Adipocyte (in vitro differentiated cells): ENCODE results near the gene MAPKAPK3.

Source experiments
- DNase-seq: peaks from one replicate; pipeline ENCODE4 v3.0.0-alpha.2; 2015; ENCODE audit warnings: low read depth
- H3K27me3 ChIP-seq: replicated peaks from 2 replicates; pipeline ENCODE4 v1.7.0; 2013; ENCODE audit warnings: mild to moderate bottlenecking, low read length, moderate library complexity; ENCODE audit not compliant: control insufficient read depth, insufficient read depth
- H3K36me3 ChIP-seq: 2 replicates; pipeline ENCODE4 v1.7.0; 2013; ENCODE audit warnings: low read length, mild to moderate bottlenecking, moderate library complexity; ENCODE audit not compliant: control insufficient read depth, insufficient read depth, severe bottlenecking
- H3K4me1 ChIP-seq: 2 replicates; pipeline ENCODE4 v1.7.0; 2013; ENCODE audit warnings: mild to moderate bottlenecking, low read length, moderate library complexity; ENCODE audit not compliant: control insufficient read depth, insufficient read depth
- H3K4me3 ChIP-seq: 2 replicates; pipeline ENCODE4 v1.7.0; 2013; ENCODE audit warnings: mild to moderate bottlenecking, low read length, moderate library complexity
- H3K9ac ChIP-seq: 2 replicates; pipeline ENCODE4 v1.7.0; 2013; ENCODE audit warnings: mild to moderate bottlenecking, low read length, moderate library complexity
- H3K9me3 ChIP-seq: 2 replicates; pipeline ENCODE4 v1.7.0; 2013; ENCODE audit warnings: mild to moderate bottlenecking, low read length, moderate library complexity; ENCODE audit not compliant: control insufficient read depth

MAPKAPK3 gene

DNA sequence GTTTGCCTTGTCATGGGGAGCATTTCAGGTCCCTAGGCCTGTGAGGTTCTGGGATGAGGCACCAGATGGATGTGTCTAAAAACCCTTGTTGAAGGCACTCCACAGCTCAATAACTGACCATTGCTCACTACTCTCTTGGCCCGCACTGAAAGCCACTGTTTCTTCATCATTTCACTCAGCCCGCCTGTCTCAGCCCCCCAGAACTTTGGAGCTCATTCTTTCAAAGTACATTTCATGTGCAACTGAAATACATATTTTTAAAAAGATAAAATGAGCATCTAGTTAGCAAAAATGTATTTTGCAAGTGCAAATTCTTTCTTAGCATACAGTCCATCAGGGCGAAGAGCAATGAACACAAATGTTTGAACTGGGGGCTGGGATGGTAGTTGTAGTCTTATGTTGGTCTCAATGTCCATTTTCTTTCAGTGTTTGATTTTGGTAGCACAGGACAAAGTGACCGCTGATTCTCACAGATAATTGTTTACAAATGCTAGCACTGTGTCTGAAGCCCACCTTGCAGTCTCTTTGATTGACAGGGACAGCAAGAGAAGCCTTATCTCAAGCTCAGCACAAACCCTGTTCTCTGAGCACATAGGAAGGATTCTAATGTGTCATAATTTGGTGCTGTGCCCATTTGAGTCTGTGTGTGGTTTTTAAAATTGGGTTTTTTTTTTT is 28.1 kb upstream of the MAPKAPK3 start:
- DNase-seq = no peak

DNA sequence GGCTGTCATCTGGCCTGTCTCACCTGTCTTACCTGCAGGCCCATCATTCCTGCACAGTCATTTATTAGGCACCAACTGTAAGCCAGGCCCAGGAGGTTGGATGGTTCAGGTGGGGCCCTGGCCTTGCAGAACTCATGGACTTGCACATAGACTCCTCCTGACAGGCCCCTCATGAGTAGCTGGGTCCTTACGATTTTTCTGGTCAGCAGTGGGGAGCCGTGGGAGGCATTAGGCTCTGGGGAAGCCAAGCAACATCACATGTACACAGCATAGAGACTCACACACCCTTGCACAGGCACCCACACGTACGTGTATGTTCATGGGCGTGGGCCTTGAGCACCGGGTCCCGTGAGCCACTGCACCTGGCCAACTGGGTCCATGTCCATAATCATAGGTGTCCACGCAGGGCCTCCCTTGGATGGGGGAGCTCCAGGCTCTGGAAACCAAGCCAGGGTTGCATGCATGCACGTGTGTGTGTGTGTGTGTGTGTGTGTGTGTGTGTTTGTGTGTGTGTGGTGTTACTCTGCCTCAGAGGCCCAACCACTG is 25.7 kb upstream of the MAPKAPK3 start:
- Histone ChIP-seq H3K9me3 (no peaks in the 10 kb centered on the region), H3K36me3 (no peaks in the 10 kb centered on the region), H3K4me3 (no peak overlapping the region)

More for the DNA sequence above, 28.1 kb upstream of the MAPKAPK3 start:
- H3K27me3 ChIP-seq = no peaks in the 10 kb centered on the region
- no peaks in the 10 kb centered on the region for H3K9me3 ChIP-seq
- H3K36me3 ChIP-seq = no peaks in the 10 kb centered on the region
- H3K4me1 ChIP-seq = peaks cover 62% of the 10 kb centered on the region
- no peak overlapping the region for H3K4me3 ChIP-seq
- no peak overlapping the region for H3K9ac ChIP-seq

DNA sequence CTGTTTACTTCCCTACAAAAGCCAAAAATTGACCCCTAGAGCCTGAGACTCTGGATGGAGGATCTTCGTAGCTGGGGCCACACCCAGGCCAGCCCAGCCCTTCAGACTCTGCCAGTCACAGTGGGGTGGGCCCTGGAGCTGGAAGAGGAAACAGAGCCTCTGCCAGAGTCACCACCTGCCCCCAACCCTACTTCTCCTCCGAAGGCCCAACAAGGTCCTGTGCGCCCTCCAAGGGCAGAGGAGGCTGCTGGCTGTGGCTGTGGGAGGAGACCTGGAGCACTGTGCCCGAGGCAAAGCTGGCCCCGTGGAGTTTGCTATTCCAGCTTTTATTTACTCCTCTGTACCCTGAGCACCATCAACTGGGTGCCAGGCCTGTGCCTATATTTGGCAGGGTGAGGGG is 24.4 kb upstream of the MAPKAPK3 start:
- H3K4me1 ChIP-seq = peaks cover 41% of the 10 kb centered on the region
- no peaks in the 10 kb centered on the region for H3K27me3 ChIP-seq
- no peaks in the 10 kb centered on the region for H3K9me3 ChIP-seq
- no peak overlapping the region for H3K4me3 ChIP-seq
- H3K9ac ChIP-seq = no peak overlapping the region
- no peak for DNase-seq
- H3K36me3 ChIP-seq = no peaks in the 10 kb centered on the region

More for the DNA sequence above, 25.7 kb upstream of the MAPKAPK3 start:
- H3K9ac ChIP-seq = no peak overlapping the region
- H3K27me3 ChIP-seq = no peaks in the 10 kb centered on the region
- no peak for DNase-seq
- peaks cover 49% of the 10 kb centered on the region for H3K4me1 ChIP-seq

DNA sequence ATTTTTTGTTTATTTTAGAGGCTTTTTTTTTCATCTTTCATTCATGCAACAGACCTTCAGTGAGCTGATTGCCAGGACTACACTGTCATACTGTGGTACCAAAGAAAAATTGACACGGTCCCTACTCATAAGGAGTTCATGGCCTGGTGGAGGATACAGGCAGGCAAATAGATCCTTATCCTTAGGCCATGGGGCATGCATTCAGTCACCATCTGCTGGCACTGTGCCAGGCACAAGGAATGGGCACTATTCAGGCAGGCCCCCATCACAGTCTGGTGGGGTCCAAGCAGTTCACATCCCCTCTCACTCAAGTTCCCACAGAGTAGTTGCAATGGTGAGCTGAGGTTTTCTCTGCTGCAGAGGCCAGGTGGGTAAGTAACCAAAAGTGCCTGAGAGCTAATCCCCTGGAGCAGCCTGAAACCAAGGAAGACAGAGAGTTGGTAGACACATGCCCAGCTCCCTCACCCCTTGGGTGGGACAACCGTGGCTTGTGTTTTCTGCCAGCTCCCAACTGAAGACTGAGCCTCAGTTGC is 22.6 kb upstream of the MAPKAPK3 start:
- Histone ChIP-seq H3K9ac (no peak overlapping the region), H3K36me3 (no peaks in the 10 kb centered on the region), H3K4me3 (no peak overlapping the region), H3K27me3 (no peaks in the 10 kb centered on the region), H3K9me3 (no peaks in the 10 kb centered on the region), H3K4me1 (peaks cover 24% of the 10 kb centered on the region)
- DNase-seq = no peak

DNA sequence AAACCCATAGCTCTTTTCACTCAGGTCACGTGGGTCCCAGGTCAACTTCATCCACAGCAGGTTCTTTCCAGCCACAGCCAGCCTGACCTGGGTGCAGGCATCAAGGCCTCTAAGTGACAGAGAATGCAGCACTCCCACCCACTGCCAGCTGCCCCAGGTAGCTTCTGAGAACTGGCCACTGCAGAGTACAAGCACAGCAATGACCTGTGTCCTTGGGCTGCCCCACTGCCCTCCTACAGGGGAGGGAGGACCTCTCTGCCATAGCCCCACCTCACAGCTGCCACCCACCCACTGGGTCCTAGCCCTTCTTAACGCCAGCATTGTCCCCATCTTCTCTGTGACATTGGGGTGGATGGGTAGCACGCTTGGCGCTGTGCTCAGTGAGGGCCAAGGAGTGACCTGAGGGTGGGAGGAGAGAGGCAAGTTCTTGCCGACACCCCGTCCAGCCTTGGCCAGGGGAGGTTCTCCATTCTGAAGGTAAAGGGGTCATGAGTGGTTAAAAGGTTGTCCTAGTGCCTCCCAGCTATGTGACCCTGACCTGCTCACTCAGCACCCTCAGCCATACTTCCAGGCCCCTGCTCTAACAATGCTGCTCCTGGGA is 17.7 kb upstream of the MAPKAPK3 start:
- peaks cover 30% of the 10 kb centered on the region for H3K4me1 ChIP-seq
- H3K4me3 ChIP-seq = no peak overlapping the region
- no peak for DNase-seq
- no peaks in the 10 kb centered on the region for H3K27me3 ChIP-seq
- no peaks in the 10 kb centered on the region for H3K9me3 ChIP-seq
- H3K9ac ChIP-seq = no peak overlapping the region
- no peaks in the 10 kb centered on the region for H3K36me3 ChIP-seq

DNA sequence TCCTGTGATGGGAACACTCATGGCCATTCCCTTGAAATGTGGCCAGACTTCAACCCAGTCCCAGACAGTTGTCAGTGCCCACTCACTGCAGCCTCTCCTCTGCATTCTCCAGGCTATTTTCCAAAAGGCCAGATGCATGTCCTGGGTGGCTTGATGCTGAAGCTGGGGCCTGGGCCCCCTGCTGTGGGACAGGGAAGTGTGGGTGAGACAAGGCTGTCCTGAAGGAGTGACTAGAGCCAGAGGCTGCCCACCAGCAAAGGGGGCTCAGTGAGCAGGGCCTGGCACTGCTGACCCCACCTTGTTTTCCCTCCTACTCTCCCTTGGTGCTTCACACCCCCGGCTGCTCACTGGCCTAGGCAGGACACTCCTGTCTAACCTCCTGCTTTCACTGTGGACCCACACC is 17.2 kb upstream of the MAPKAPK3 start:
- peaks cover 30% of the 10 kb centered on the region for H3K4me1 ChIP-seq
- H3K9ac ChIP-seq = peak overlapping the region; percentile 16
- DNase-seq = no peak
- no peak overlapping the region for H3K4me3 ChIP-seq
- no peaks in the 10 kb centered on the region for H3K27me3 ChIP-seq
- H3K36me3 ChIP-seq = peaks cover under 1% of the 10 kb centered on the region
- no peaks in the 10 kb centered on the region for H3K9me3 ChIP-seq

DNA sequence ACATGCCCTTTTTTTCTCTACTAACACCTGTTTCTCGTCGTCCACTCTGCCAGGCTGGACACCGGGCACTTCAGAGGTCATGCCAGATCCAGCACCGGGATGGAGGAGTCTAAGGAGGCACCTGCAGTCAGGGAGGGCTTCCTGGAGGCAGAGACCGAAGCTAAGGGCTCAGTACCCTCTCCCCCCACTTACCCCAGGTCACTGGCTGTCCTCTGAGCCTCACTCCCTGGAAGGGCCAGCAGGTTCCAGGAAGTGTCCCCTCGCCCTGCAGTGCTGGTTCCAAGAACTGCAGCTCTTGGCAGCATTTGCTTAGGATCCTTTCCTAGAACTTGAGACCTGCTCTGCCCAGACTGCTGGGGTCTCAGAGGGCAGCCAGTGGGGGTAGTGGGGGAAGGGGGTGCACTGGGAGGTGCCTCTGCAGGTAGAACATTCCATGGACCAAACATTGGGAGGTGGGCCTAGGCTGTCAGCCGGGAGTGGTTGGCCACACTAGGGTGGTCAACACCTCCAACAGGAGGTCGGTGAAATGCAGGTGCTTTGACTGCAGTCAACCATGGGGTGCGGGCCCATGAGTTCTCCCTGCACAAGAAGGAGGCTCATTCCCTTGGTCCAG is 16.7 kb upstream of the MAPKAPK3 start:
- Histone ChIP-seq H3K36me3 (peaks cover 4% of the 10 kb centered on the region), H3K4me3 (no peak overlapping the region), H3K9me3 (no peaks in the 10 kb centered on the region), H3K4me1 (peaks cover 30% of the 10 kb centered on the region), H3K27me3 (no peaks in the 10 kb centered on the region), H3K9ac (peak overlapping the region; percentile 16)
- DNase-seq = no peak

DNA sequence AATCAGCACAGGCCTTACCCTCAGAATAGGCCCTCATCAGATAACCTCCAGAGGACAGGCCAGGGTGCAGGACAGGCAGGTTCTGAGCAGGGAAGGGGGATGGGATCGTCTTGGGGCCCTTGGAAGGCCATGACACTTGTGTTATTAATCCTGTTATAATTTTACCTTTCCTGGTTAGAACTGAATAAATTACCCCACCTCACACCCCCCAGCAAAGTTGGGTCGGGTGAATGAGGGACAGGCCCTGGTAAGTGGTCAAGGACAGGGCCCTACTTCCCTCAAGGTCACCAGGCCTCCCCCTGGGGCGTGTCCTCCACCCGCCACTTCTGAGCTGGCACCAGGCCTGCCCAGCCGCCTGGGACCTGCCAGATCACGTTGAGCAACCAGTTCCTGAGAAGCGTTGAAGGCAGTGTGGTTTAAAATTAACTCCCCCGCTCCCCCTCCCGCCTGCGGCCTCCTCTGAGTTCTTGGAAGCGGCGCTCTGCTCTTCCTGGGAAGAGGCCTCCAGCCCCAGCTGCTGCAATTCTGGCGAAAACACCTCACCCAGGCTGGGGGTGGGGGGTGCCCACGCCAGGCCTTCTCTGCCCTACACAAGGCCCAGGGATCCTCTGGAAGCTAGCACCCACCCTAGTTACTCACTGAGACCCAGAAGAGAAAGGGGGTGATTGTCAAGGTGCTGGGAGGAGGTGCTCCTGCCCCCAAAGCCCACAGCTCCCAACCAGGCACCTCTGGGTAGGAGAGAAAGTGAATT is 15.9 kb upstream of the MAPKAPK3 start:
- peak overlapping the region; percentile 89 for H3K9ac ChIP-seq

DNA sequence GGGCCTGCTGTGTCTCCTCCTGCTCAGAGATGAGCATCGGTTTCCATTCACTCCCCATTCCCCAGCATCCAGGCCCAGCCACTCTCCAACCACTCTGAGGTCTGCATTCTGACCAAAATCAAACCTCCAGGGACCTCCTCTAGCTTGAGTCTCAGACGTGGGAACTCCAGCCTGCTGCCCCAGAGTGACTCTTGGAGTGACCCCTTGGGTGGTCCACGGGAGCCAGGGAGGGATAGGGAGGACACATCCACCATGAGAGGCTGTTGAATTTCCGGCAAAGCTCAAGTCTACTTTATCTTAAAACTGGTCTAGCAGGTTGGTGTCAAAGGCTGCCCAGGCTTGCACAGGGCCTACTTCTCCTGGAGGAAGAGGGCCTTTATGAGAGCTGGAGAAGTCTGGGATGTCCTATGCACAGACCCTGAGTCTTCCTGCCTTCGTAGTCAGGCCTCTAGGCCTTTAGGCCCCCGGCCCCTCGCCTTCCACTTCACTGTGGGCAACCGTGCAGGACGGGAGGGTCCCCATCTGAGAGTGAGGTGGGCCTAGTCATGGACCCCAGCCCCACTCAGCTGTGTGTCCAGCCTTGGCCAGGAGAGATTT is 14.3 kb upstream of the MAPKAPK3 start:
- Histone ChIP-seq H3K4me3 (no peak overlapping the region), H3K4me1 (peaks cover 30% of the 10 kb centered on the region), H3K36me3 (peaks cover 19% of the 10 kb centered on the region), H3K27me3 (no peaks in the 10 kb centered on the region), H3K9me3 (no peaks in the 10 kb centered on the region), H3K9ac (peak overlapping the region; percentile 53)
- no peak for DNase-seq

More for the DNA sequence above, 15.9 kb upstream of the MAPKAPK3 start:
- H3K27me3 ChIP-seq = no peaks in the 10 kb centered on the region
- H3K36me3 ChIP-seq = peaks cover 4% of the 10 kb centered on the region
- peak overlapping the region; percentile 65 for H3K4me3 ChIP-seq
- no peaks in the 10 kb centered on the region for H3K9me3 ChIP-seq
- DNase-seq = peak; percentile 91
- peaks cover 30% of the 10 kb centered on the region for H3K4me1 ChIP-seq

DNA sequence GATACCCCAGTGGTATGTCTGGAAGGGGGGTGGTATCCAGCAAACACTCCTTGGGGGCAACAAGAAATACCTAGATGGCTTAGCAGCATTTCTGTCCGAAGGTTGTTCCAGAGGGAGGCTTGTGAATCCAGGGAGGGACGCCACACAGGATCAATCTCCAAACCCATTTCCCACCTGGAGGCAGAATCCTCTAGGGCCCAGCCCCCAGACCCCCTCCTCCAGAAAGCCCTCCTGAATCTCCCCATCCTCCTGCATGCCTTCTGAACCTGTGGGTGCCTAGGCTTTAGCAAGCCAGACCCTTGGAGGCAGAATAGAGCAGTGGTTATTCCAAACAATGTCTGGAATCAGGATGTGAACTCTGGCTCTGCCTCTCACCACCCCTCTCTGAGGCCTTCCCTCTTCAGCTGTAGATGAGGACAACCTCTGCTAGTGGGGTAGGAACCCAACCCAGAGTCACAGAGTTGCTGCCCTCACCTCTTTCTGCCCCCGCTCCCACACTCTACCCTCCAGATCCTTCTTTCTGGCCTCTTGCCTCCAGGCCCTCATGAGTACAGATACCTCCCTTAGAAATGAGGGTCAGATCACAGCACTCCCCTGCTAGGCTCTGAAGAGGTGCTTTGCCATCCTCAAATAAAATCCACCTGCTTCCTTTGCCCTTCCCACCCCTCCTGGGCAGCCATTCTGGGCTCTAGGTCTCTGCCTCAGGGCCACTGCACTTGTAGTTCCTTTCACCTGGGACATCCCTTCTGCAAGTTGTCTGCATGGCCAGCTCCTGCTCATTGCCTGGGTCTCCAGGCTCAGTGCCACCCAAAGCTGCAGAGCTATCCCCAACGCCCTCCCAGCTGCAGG is 13.5 kb upstream of the MAPKAPK3 start:
- Histone ChIP-seq H3K36me3 (peaks cover 24% of the 10 kb centered on the region), H3K4me3 (no peak overlapping the region), H3K9ac (no peak overlapping the region), H3K27me3 (no peaks in the 10 kb centered on the region), H3K4me1 (peaks cover 30% of the 10 kb centered on the region), H3K9me3 (no peaks in the 10 kb centered on the region)
- DNase-seq = no peak
